ENCODE results near the gene RNASE3. TPM values are rescaled to one million over a fixed set of nuclear protein-coding genes. Genes with fewer than 3 reads are reported as not detected.

Gene RNASE3
- polyA plus RNA-seq, 1 experiment: not detected

- ChIA-PET POLR2A (no interaction called here), CTCF (no interaction called here)
- no peaks in the 10 kb centered on the region for H3K27me3 ChIP-seq (ENCODE audit: control insufficient read depth, insufficient read depth, low read length)
- no peak for DNase-seq (ENCODE audit: low read depth, low spot score)
- H3K27ac ChIP-seq (ENCODE audit: low read depth, low read length): no peak overlapping the region
- H3K9me3 ChIP-seq (ENCODE audit: control insufficient read depth, insufficient read depth, low read length): no peaks in the 10 kb centered on the region
- no peak overlapping the region for H3K4me3 ChIP-seq (ENCODE audit: low read depth, low read length)
- TF ChIP-seq CTCF (IDR thresholded peaks at IDR 0.05; ENCODE audit: low read depth, low read length): peak; percentile 43
These were observed 43.1 kb downstream of the RNASE3 start for GRCh38 chr14:20934148-20934762.

- Histone ChIP-seq H3K4me3 (ENCODE audit: low read depth, low read length) (no peak overlapping the region), H3K9me3 (ENCODE audit: control insufficient read depth, insufficient read depth, low read length) (no peaks in the 10 kb centered on the region), H3K27me3 (ENCODE audit: control insufficient read depth, insufficient read depth, low read length) (no peaks in the 10 kb centered on the region), H3K27ac (ENCODE audit: low read depth, low read length) (no peak overlapping the region)
- ChIA-PET POLR2A (no interaction called here), CTCF (no interaction called here)
- no peak for DNase-seq (ENCODE audit: low read depth, low spot score)
- no peak for TF ChIP-seq CTCF (IDR thresholded peaks at IDR 0.05; ENCODE audit: low read depth, low read length)
These were observed 44.3 kb downstream of the RNASE3 start for GRCh38 chr14:20935303-20935984.

Other genes with a start within 250 kb of the RNASE3 start
- gene OR6S1, start 249.7 kb upstream of the RNASE3 start, polyA plus RNA-seq (2011; rRNA removed): not detected in 2 replicates
- 15.8 and 19.0 TPM in 2 replicates for gene RNASE4, start 206.8 kb upstream of the RNASE3 start, polyA plus RNA-seq (2011; rRNA removed)
- gene ANG, start 202.6 kb upstream of the RNASE3 start, polyA plus RNA-seq (2011; rRNA removed): 5.1 TPM in 2 replicates
- gene EDDM3A, start 145.5 kb upstream of the RNASE3 start, polyA plus RNA-seq (2011; rRNA removed): not detected in 2 replicates
- not detected in 2 replicates for gene EDDM3B, start 123.0 kb upstream of the RNASE3 start, polyA plus RNA-seq (2011; rRNA removed)
- gene RNASE6, start 110.1 kb upstream of the RNASE3 start, polyA plus RNA-seq (2011; rRNA removed): not detected in 2 replicates
- not detected in 2 replicates for gene RNASE1, start 88.5 kb upstream of the RNASE3 start, polyA plus RNA-seq (2011; rRNA removed)
- not detected in 2 replicates for gene RNASE2, start 64.1 kb downstream of the RNASE3 start, polyA plus RNA-seq (2011; rRNA removed)
- 55.3 and 62.7 TPM in 2 replicates for gene METTL17, start 98.6 kb downstream of the RNASE3 start, polyA plus RNA-seq (2011; rRNA removed)
- gene SLC39A2, start 107.9 kb downstream of the RNASE3 start, polyA plus RNA-seq (2011; rRNA removed): 0.06 TPM in 1 of 2 replicates, not detected in the other
- 0.66 and 1.0 TPM in 2 replicates for gene NDRG2, start 133.7 kb downstream of the RNASE3 start, polyA plus RNA-seq (2011; rRNA removed)
- gene TPPP2, start 138.8 kb downstream of the RNASE3 start, polyA plus RNA-seq (2011; rRNA removed): not detected in 2 replicates
- not detected in 2 replicates for gene RNASE13, start 143.4 kb downstream of the RNASE3 start, polyA plus RNA-seq (2011; rRNA removed)
- not detected in 2 replicates for gene RNASE7, start 151.0 kb downstream of the RNASE3 start, polyA plus RNA-seq (2011; rRNA removed)
- not detected in 2 replicates for gene RNASE8, start 166.4 kb downstream of the RNASE3 start, polyA plus RNA-seq (2011; rRNA removed)
- gene ARHGEF40, start 178.9 kb downstream of the RNASE3 start, polyA plus RNA-seq (2011; rRNA removed): 40.7 and 52.2 TPM in 2 replicates
- 3.9 and 4.8 TPM in 2 replicates for gene ZNF219, start 207.3 kb downstream of the RNASE3 start, polyA plus RNA-seq (2011; rRNA removed)
- 0.21 TPM in 2 replicates for gene TMEM253, start 209.7 kb downstream of the RNASE3 start, polyA plus RNA-seq (2011; rRNA removed)